IPS-18a (cell line): ENCODE data around the gene SLC37A1.

Experiments
- H3K27ac ChIP-seq: one replicate; pipeline ENCODE4 v1.5.1; 2013; ENCODE audit warnings: low read length
- H3K27me3 ChIP-seq: one replicate; pipeline ENCODE4 v1.6.1; 2013; ENCODE audit warnings: mild to moderate bottlenecking, low read length; ENCODE audit not compliant: control insufficient read depth, insufficient read depth
- H3K36me3 ChIP-seq: one replicate; pipeline ENCODE4 v1.6.1; 2013; ENCODE audit warnings: low read depth, low read length; ENCODE audit not compliant: control insufficient read depth
- H3K4me1 ChIP-seq: one replicate; pipeline ENCODE4 v1.6.1; 2013; ENCODE audit warnings: low read depth, low read length; ENCODE audit not compliant: control insufficient read depth
- H3K4me3 ChIP-seq: one replicate; pipeline ENCODE4 v1.5.1; 2013; ENCODE audit warnings: low read length
- H3K9ac ChIP-seq: one replicate; pipeline ENCODE4 v1.6.1; 2013; ENCODE audit warnings: mild to moderate bottlenecking, low read length, moderate library complexity
- H3K9me3 ChIP-seq: one replicate; pipeline ENCODE4 v1.6.1; 2013; ENCODE audit warnings: low read depth, low read length; ENCODE audit not compliant: control insufficient read depth

The SLC37A1 gene

DNA sequence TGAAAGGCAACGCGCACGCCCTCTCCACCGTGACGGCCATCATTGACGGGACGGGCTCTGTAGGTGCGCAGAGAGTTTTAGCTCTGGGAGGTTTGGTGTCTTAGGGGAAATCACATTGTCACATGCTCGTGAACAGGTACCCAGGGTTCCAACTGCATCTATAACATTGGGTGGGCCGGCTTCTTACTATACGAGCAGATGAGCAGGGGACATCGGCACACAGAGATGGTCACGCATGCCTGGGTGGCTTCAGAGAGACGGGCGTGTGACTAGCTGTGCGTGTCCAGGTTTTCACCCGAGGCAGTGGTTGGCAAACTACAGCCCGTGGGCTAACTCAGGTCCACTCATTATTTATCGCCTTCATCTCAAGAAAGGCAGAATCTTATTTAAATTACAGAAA, 54.7 kb downstream of the SLC37A1 start:
- Histone ChIP-seq H3K27ac (no peak overlapping the region), H3K9ac (no peak overlapping the region), H3K36me3 (peaks cover 3% of the 10 kb centered on the region)

GRCh38 chr21:42568866-42569731, 55.4 kb downstream of the SLC37A1 start:
- H3K27ac ChIP-seq, result no peak overlapping the region
- H3K36me3 ChIP-seq, result peaks cover 3% of the 10 kb centered on the region
- no peaks in the 10 kb centered on the region for H3K9me3 ChIP-seq
- H3K4me3 ChIP-seq, result no peak overlapping the region
- peaks cover 4% of the 10 kb centered on the region for H3K4me1 ChIP-seq
- no peaks in the 10 kb centered on the region for H3K27me3 ChIP-seq
- H3K9ac ChIP-seq, result no peak overlapping the region

More for the DNA sequence above, 54.7 kb downstream of the SLC37A1 start:
- Histone ChIP-seq H3K4me3 (no peak overlapping the region), H3K4me1 (peaks cover 4% of the 10 kb centered on the region), H3K27me3 (no peaks in the 10 kb centered on the region), H3K9me3 (no peaks in the 10 kb centered on the region)

DNA sequence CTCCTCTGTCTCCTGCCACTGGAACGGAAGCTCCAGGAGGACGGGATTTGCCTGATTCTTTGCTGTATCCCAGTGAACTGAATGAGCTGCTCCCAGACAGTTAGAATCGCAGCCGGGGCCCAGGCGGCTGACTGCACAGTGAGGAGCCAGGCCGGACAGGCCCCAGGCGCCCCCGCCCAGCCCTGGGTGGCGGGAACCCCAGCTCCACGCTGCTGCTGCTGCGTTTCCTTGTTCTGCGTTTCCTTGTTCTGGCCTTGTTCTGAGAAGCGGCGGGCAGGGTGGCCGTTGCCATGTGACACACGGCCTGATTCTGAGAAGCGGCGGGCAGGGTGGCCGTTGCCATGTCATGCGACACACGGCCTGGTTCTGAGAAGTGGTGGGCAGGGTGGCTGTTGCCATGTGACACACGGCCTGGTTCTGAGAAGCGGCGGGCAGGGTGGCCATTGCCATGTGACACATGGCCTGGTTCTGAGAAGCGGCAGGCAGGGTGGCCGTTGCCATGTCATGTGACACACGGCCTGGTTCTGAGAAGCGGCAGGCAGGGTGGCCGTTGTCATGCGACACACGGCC, 56.2 kb downstream of the SLC37A1 start:
- H3K27ac ChIP-seq, result no peak overlapping the region
- H3K4me3 ChIP-seq, result no peak overlapping the region
- H3K36me3 ChIP-seq, result peaks cover 3% of the 10 kb centered on the region
- no peaks in the 10 kb centered on the region for H3K9me3 ChIP-seq
- no peaks in the 10 kb centered on the region for H3K27me3 ChIP-seq
- no peak overlapping the region for H3K9ac ChIP-seq
- H3K4me1 ChIP-seq, result peaks cover 4% of the 10 kb centered on the region

DNA sequence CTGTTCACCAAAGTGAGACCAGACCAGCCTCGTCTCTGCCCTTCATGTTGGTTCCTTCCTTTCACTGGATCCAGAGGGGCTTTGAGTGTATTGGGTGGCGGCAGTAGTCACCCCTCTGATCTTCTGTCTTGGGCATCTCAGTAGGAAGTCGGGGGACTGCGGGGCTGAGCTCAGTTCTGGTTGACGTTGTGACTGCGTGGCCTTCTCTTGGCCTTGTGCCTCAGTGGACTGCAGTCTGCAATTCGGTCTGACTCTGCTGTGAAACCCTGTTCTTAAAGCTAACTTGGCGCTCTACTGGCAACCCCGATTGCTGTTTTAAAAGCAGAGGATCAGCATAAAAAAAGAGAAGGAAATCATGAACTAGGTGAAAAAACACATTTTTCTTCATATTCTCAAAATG, 56.7 kb downstream of the SLC37A1 start:
- H3K4me3 ChIP-seq, result no peak overlapping the region
- H3K4me1 ChIP-seq, result peaks cover 4% of the 10 kb centered on the region
- no peaks in the 10 kb centered on the region for H3K9me3 ChIP-seq
- peaks cover 3% of the 10 kb centered on the region for H3K36me3 ChIP-seq
- H3K9ac ChIP-seq, result no peak overlapping the region
- no peak overlapping the region for H3K27ac ChIP-seq
- H3K27me3 ChIP-seq, result no peaks in the 10 kb centered on the region

- H3K4me1 ChIP-seq, result peaks cover 4% of the 10 kb centered on the region
- H3K4me3 ChIP-seq, result no peak overlapping the region
- peaks cover 3% of the 10 kb centered on the region for H3K36me3 ChIP-seq
- no peak overlapping the region for H3K9ac ChIP-seq
- no peaks in the 10 kb centered on the region for H3K27me3 ChIP-seq
- H3K9me3 ChIP-seq, result no peaks in the 10 kb centered on the region
- H3K27ac ChIP-seq, result no peak overlapping the region
Measured at GRCh38 chr21:42570841-42571387, 57.3 kb downstream of the SLC37A1 start.

GRCh38 chr21:42571391-42572150, 57.9 kb downstream of the SLC37A1 start:
- Histone ChIP-seq H3K27ac (no peak overlapping the region), H3K9ac (no peak overlapping the region), H3K4me3 (no peak overlapping the region), H3K36me3 (peaks cover 3% of the 10 kb centered on the region), H3K4me1 (peaks cover 4% of the 10 kb centered on the region), H3K27me3 (no peaks in the 10 kb centered on the region), H3K9me3 (peaks cover 2% of the 10 kb centered on the region)

DNA sequence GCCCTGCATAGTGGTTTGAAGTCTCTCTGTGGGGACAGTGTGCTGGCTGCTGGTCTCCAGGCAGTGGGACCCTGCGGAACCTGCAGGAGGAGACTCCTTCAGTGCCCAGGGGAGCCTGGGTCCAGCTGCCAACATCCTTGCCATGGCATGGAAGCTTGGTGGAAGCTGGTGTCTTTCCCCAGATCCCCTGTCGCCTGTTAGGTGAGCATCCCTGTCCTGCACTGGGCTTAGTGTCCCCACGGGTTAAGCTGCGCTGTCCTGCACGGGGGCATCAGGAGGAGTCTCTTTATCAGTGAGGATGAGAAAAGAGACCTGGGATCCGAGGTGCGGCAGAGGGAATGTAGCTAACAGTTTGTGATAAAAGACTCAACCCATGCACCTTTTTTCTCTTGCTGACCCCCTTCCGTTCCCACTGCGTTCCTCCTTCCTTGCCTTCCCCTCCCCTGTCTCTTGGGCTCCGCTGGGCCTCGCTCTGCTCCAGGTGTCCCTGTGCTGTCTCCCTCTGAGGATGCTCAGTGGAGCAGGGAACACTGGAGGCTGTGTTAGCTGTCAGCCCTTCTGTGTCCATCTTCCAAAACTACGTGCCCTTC, 59.3 kb downstream of the SLC37A1 start:
- Histone ChIP-seq H3K4me3 (no peak overlapping the region), H3K9ac (no peak overlapping the region), H3K4me1 (peaks cover 4% of the 10 kb centered on the region), H3K27ac (no peak overlapping the region), H3K27me3 (no peaks in the 10 kb centered on the region), H3K36me3 (no peaks in the 10 kb centered on the region), H3K9me3 (peaks cover 6% of the 10 kb centered on the region)

DNA sequence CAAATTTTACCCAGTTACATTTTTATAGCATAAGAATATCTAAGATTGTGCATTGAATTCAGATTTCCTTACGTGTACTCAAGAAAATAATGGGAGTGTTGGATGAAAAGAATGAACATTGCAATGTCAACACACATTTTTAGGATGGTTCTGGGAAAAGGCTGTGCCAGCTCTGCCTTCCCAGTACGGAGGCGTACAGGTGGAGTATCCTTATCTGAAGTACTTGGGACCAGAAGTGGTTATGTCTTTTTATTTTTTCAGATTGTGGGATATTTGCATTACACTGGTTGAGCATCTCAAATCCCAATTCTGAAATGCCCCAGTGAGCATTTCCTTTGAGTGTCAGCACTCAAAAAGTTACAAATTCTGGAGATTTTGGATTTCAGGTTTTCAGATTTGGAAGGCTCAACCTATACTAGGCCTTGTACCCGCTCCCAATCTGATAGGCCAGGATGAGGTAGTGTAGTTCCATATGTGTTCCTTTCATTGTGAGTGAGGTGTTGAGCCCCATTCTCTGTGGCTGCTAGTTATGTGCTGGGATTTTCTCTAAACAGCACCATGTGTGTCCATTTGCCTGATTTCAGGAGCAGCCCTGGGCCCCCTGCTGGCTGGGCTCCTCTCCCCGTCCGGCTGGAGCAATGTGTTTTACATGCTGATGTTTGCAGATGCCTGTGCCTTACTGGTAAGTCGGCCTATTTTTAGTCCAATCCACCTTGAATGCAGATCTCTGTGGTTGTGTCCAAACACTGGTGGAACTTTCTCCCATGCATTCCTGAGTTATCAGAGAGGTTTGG, 60.8 kb downstream of the SLC37A1 start:
- Histone ChIP-seq H3K27me3 (no peaks in the 10 kb centered on the region), H3K4me1 (peaks cover 4% of the 10 kb centered on the region), H3K36me3 (no peaks in the 10 kb centered on the region), H3K9me3 (peaks cover 6% of the 10 kb centered on the region), H3K9ac (no peak overlapping the region), H3K27ac (no peak overlapping the region), H3K4me3 (no peak overlapping the region)

DNA sequence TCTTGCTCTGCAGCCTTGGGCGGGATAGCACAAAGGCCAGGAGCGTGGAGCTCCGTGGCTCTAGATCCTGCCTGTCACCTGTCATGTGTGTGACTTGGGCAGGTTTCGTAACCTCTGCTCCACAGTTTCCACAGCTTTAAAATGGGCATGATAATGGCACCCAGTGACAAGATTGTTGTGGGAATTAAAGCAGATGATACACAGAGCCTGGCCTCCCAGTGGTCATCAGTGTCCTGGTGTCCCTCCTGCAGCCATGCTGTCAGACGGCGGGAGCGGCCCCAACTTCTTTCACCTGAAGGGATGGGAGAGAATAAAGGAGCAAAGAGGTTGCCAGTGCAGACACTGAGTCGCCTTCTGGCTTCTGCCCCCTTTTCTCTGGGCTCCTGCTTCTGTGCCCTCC, 61.5 kb downstream of the SLC37A1 start:
- Histone ChIP-seq H3K4me1 (peaks cover 4% of the 10 kb centered on the region), H3K36me3 (no peaks in the 10 kb centered on the region), H3K27ac (no peak overlapping the region), H3K4me3 (no peak overlapping the region), H3K9me3 (peaks cover 6% of the 10 kb centered on the region), H3K27me3 (no peaks in the 10 kb centered on the region), H3K9ac (no peak overlapping the region)

- Histone ChIP-seq H3K36me3 (no peaks in the 10 kb centered on the region), H3K4me3 (no peak overlapping the region)
Measured at GRCh38 chr21:42576639-42577038, 63.0 kb downstream of the SLC37A1 start.

More at GRCh38 chr21:42576639-42577038, 63.0 kb downstream of the SLC37A1 start:
- Histone ChIP-seq H3K9ac (no peak overlapping the region), H3K4me1 (no peaks in the 10 kb centered on the region), H3K27ac (no peak overlapping the region), H3K27me3 (no peaks in the 10 kb centered on the region), H3K9me3 (peaks cover 6% of the 10 kb centered on the region)
